HepG2 (cell line): Measurements from ENCODE around the gene MST1. TPM values are rescaled to one million over a fixed set of nuclear protein-coding genes. Genes with fewer than 3 reads are reported as not detected.

Experiments
- ATAC-seq: fragments of 200-7000 bp; cut with Tn5 transposase; 3 replicates; pipeline ENCODE4 v1.9.1; 2020; ENCODE audit warnings: mild to moderate bottlenecking, moderate library complexity
- BruUV-seq: library from RNA; stranded (reverse); fragments of 400-500 nt; replicated peaks from 2 replicates; lab custom pipeline; 2021; lab: Mats Ljungman, UMichigan
- CTCF ChIA-PET: fragments of 300-600 bp; formaldehyde crosslinking; extraction: SDS; loops from one replicate; lab custom pipeline; 2021; ENCODE audit warnings: low total read pairs, inconsistent platforms, low intra/inter-chr PET ratio; lab: Yijun Ruan, JAX
- POLR2A ChIA-PET: fragments of 350-600 bp; sonication (Branson Sonifier 250); formaldehyde crosslinking; loops from one replicate; lab custom pipeline; 2020; ENCODE audit warnings: antibody characterized with exemption, inconsistent platforms; lab: Yijun Ruan, JAX
- DNase-seq: peaks from one replicate; pipeline ENCODE4 v3.0.0-alpha.2; 2015; ENCODE audit warnings: low spot score
- FAIRE-seq: peaks from 3 replicates; lab custom pipeline; 2011; peaks lifted over from hg19 to GRCh38; lab: Jason Lieb, UNC
- H2AFZ ChIP-seq: one replicate; pipeline ENCODE4 v1.6.1; 2011; ENCODE audit warnings: low read length, inconsistent platforms
- H3K27ac ChIP-seq: fragments of 300-600 bp; 3 replicates; pipeline ENCODE4 v1.8.0; 2011; ENCODE audit warnings: mixed run types, mild to moderate bottlenecking, mixed read lengths, low read length, inconsistent platforms; ENCODE audit not compliant: insufficient read depth; ENCODE audit errors: extremely low read length
- H3K27me3 ChIP-seq, 2 experiments: fragments of 200-600 bp in 1 of 2; 2 replicates in 1 of 2; 3 replicates in 1 of 2; pipeline versions ENCODE4 v1.6.0 to v1.8.0; 2011; ENCODE audit warnings: low read length in 2 of 2, mild to moderate bottlenecking in 2 of 2, moderate library complexity in 2 of 2, inconsistent platforms in 1 of 2; ENCODE audit not compliant: insufficient read depth in 2 of 2, control insufficient read depth in 1 of 2
- H3K36me3 ChIP-seq, 2 experiments: fragments of 200-600 bp in 1 of 2; replicated peaks in 1 of 2; 2 replicates in 1 of 2; 3 replicates in 1 of 2; pipeline versions ENCODE4 v1.5.1 to v1.8.0; 2011; ENCODE audit warnings: low read length in 2 of 2, inconsistent platforms in 1 of 2; ENCODE audit not compliant: insufficient read depth in 2 of 2, control insufficient read depth in 1 of 2
- H3K4me1 ChIP-seq: 2 replicates; pipeline ENCODE4 v1.5.1; 2012; ENCODE audit warnings: low read length, inconsistent platforms; ENCODE audit not compliant: insufficient read depth
- H3K4me2 ChIP-seq: 2 replicates; pipeline ENCODE4 v1.6.0; 2011; ENCODE audit warnings: low read depth, low read length, inconsistent platforms
- H3K4me3 ChIP-seq, 3 experiments: fragments of 200-600 bp in 1 of 3; sonication (generic), shearing (Covaris generic) in 1 of 3; replicated peaks in 1 of 3; 2 replicates each; pipeline ENCODE4 v1.5.1; 2011 to 2016; ENCODE audit warnings: low read length in 3 of 3, inconsistent platforms in 2 of 3, low read depth in 2 of 3, mild to moderate bottlenecking in 2 of 3, control low read depth in 1 of 3, mixed read lengths in 1 of 3; ENCODE audit not compliant: insufficient read depth in 1 of 3
- H3K79me2 ChIP-seq: one replicate; pipeline ENCODE4 v1.6.1; 2011; ENCODE audit warnings: low read length, inconsistent platforms; ENCODE audit not compliant: insufficient read depth
- H3K9ac ChIP-seq: 2 replicates; pipeline ENCODE4 v1.6.0; 2011; ENCODE audit warnings: mild to moderate bottlenecking, low read depth, low read length, inconsistent platforms; ENCODE audit not compliant: insufficient read depth
- H3K9me3 ChIP-seq: 2 replicates; pipeline ENCODE4 v1.5.1; 2012; ENCODE audit warnings: mild to moderate bottlenecking, low read length
- H4K20me1 ChIP-seq: 2 replicates; pipeline ENCODE4 v1.6.0; 2011; ENCODE audit warnings: inconsistent platforms, mild to moderate bottlenecking, low read length, moderate library complexity; ENCODE audit not compliant: insufficient read depth
- ARNT ChIP-seq: fragments of 450-650 bp; IDR thresholded peaks from 2 replicates; pipeline ENCODE4 v1.6.1; 2017
- FOXJ3 ChIP-seq: sonication (generic); formaldehyde crosslinking; IDR thresholded peaks from 2 replicates; pipeline ENCODE4 v1.4.0; 2020; ENCODE audit warnings: missing genetic modification reagents, mild to moderate bottlenecking, borderline replicate concordance
- FOXK2 ChIP-seq: fragments of 450-650 bp; IDR thresholded peaks from 2 replicates; pipeline ENCODE4 v1.6.1; 2016
- GABPA ChIP-seq, 2 experiments: IDR thresholded peaks; 2 replicates each; pipeline ENCODE4 v1.6.1; 2011 to 2016; ENCODE audit warnings: low read depth in 2 of 2, low read length in 1 of 2, missing biosample characterization in 1 of 2, missing genetic modification characterization in 1 of 2
- RBFOX2 ChIP-seq: fragments of 200-400 bp; formaldehyde crosslinking; IDR thresholded peaks from 2 replicates; pipeline ENCODE4 v1.6.1; 2017; ENCODE audit warnings: low read depth, mild to moderate bottlenecking, low read length
- THAP7 ChIP-seq: sonication (generic); formaldehyde crosslinking; IDR thresholded peaks from 2 replicates; pipeline ENCODE4 v1.8.1; 2023; ENCODE audit warnings: mild to moderate bottlenecking, missing genetic modification reagents
- ZBTB39 ChIP-seq: sonication (generic); formaldehyde crosslinking; IDR thresholded peaks from 2 replicates; pipeline ENCODE4 v1.5.0; 2020; ENCODE audit warnings: missing genetic modification reagents
- ZNF766 ChIP-seq: sonication (generic); formaldehyde crosslinking; IDR thresholded peaks from 2 replicates; pipeline ENCODE4 v1.5.0; 2020; ENCODE audit warnings: missing genetic modification reagents, borderline replicate concordance
- WGBS: methylation state at CpG from one replicate; pipeline ENCODE4 v1.1.6; 2017; ENCODE audit warnings: low lambda C conversion rate; 5-methylcytosine and 5-hydroxymethylcytosine counted together
- in situ Hi-C: cut with HindIII; loops from 2 replicates; pipeline ENCODE4 v1.10.0; 2017; ENCODE audit warnings: low pct_unique_long_range_greater_than_20kb; ENCODE audit not compliant: extremely low pct_ligation_motif_present
- intact Hi-C: fragments of 100-400 bp; cut with micrococcal nuclease; formaldehyde crosslinking; loops from one replicate; pipeline ENCODE4 v1.10.0; 2022; ENCODE audit not compliant: unreplicated experiment
- polyA plus RNA-seq, 8 experiments: library from polyadenylated mRNA; depleted of rRNA in 3 of 8; stranded (reverse) in 7 of 8; unstranded in 1 of 8; fragments of >200 nt; fragmentation: Illumina TruSeq in 4 of 8; extraction: Trizol in 4 of 8; gene quantifications; 2 replicates each; pipeline versions ENCODE4 v1.2.1 to v1.2.3, GENCODE V29; 2011 to 2016; ENCODE audit warnings: low read depth in 4 of 8, missing spikeins in 1 of 8, mixed read lengths in 1 of 8; ENCODE audit not compliant: insufficient read depth in 1 of 8
- total RNA-seq, 5 experiments: library from RNA; depleted of rRNA; stranded (reverse); fragments of >200 nt; fragmentation: Illumina TruSeq; extraction: Trizol; gene quantifications; 2 replicates each; pipeline ENCODE4 v1.2.3, GENCODE V29; 2016; ENCODE audit warnings: low read depth in 1 of 5
- TF ChIP-seq, protein P1 (sequence below): sonication (generic); formaldehyde crosslinking; IDR thresholded peaks from 2 replicates; pipeline ENCODE4 v1.9.0; 2022; ENCODE audit warnings: low read depth, missing genetic modification reagents

The MST1 gene
- total and polyA plus RNA-seq, 2 of the 13 experiments (the other 11 are each of a cell fraction or from before 2014, with no cell fraction given) = 189 to 452 TPM

- TF ChIP-seq ZBTB39 (CRISPR knock-in tag) = no peak
- TF ChIP-seq, protein P1, sequence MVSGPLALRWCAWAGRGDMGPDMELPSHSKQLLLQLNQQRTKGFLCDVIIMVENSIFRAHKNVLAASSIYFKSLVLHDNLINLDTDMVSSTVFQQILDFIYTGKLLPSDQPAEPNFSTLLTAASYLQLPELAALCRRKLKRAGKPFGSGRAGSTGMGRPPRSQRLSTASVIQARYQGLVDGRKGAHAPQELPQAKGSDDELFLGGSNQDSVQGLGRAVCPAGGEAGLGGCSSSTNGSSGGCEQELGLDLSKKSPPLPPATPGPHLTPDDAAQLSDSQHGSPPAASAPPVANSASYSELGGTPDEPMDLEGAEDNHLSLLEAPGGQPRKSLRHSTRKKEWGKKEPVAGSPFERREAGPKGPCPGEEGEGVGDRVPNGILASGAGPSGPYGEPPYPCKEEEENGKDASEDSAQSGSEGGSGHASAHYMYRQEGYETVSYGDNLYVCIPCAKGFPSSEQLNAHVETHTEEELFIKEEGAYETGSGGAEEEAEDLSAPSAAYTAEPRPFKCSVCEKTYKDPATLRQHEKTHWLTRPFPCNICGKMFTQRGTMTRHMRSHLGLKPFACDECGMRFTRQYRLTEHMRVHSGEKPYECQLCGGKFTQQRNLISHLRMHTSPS = no peak
- TF ChIP-seq GABPA (IDR thresholded peaks at IDR 0.05; ENCODE audit: low read depth, low read length) = no peak
- no peak for TF ChIP-seq GABPA (CRISPR knock-in tag; IDR thresholded peaks at IDR 0.05; ENCODE audit: low read depth)
- no peak for TF ChIP-seq FOXJ3 (CRISPR knock-in tag)
- no peak for TF ChIP-seq THAP7 (CRISPR knock-in tag)
- TF ChIP-seq RBFOX2 = peak; percentile 5; the same call in 1 of the 2 replicates
- TF ChIP-seq ARNT = no peak
- no peak for TF ChIP-seq FOXK2
- TF ChIP-seq ZNF766 (CRISPR knock-in tag) = no peak
- H3K9me3 ChIP-seq = no peaks in the 10 kb centered on the region
- DNase-seq (no peak), ATAC-seq (no peak), FAIRE-seq (no peak)
- H2AFZ ChIP-seq = no peak overlapping the region
- TSS peak; percentile 8 for BruUV-seq
- 98% methylated on average over 6 of the region's 6 CpGs for WGBS
- intact Hi-C loops = no loop called here
- POLR2A ChIA-PET = interaction anchor here (1.5 kb wide), 1 partner anchor 143 kb away, joined by 7 read pairs; no protein-coding TSS in a partner anchor
- no peak overlapping the region for H3K4me3 ChIP-seq
- H3K4me1 ChIP-seq = peaks cover 34% of the 10 kb centered on the region
- no peaks in the 10 kb centered on the region; a peak in 1 of 5 replicates for H3K27me3 ChIP-seq
- in situ Hi-C loops = no loop called here
- peaks cover 35 to 57% of the 10 kb centered on the region in 2 experiments for H3K36me3 ChIP-seq
- peaks cover 3% of the 10 kb centered on the region; the same call in 1 of the 2 replicates for H4K20me1 ChIP-seq
- H3K9ac ChIP-seq = no peak overlapping the region
- peaks cover 11% of the 10 kb centered on the region for H3K79me2 ChIP-seq
- peak overlapping the region; percentile 36 for H3K27ac ChIP-seq
- no peak overlapping the region for H3K4me2 ChIP-seq
- CTCF ChIA-PET = no interaction called here
These were observed 6.1 kb downstream of the MST1 start for GRCh38 chr3:49683162-49683561.
